SU-DHL-6 (cell line): ENCODE measurements around the gene KRT2.

ENCODE experiments used
- H2AFZ ChIP-seq: fragments of 200-600 bp; sonication (generic); 2 replicates; pipeline ENCODE4 v1.6.1; 2014; ENCODE audit warnings: low read depth, mild to moderate bottlenecking, moderate library complexity, mixed read lengths, antibody characterized with exemption, low read length; ENCODE audit not compliant: severe bottlenecking
- H3F3A ChIP-seq: fragments of 200-600 bp; shearing (Covaris generic); 2 replicates; pipeline ENCODE4 v1.6.0; 2016; ENCODE audit warnings: antibody characterized with exemption, mild to moderate bottlenecking; ENCODE audit not compliant: insufficient read depth
- H3K27ac ChIP-seq: fragments of 200-600 bp; sonication (generic); 2 replicates; pipeline ENCODE4 v1.5.1; 2016; ENCODE audit warnings: low read depth, mild to moderate bottlenecking, low read length, moderate library complexity, mixed read lengths
- H3K27me3 ChIP-seq: fragments of 200-600 bp; sonication (generic), shearing (Covaris generic); 2 replicates; pipeline ENCODE4 v1.6.0; 2014; ENCODE audit warnings: mild to moderate bottlenecking, low read length
- H3K36me3 ChIP-seq: fragments of 200-600 bp; sonication (generic); 2 replicates; pipeline ENCODE4 v1.6.1; 2014; ENCODE audit warnings: mild to moderate bottlenecking, low read length, mixed read lengths
- H3K4me2 ChIP-seq: fragments of 300-600, 200-600 bp; shearing (Covaris generic), sonication (generic); 2 replicates; pipeline ENCODE4 v1.6.0; 2014; ENCODE audit warnings: low read length, low read depth, mild to moderate bottlenecking; ENCODE audit not compliant: poor library complexity, severe bottlenecking
- H3K4me3 ChIP-seq: fragments of 200-600 bp; sonication (generic); 2 replicates; pipeline ENCODE4 v1.5.1; 2014; ENCODE audit warnings: antibody characterized with exemption, low read length, mild to moderate bottlenecking, mixed read lengths; ENCODE audit not compliant: insufficient read depth, poor library complexity, severe bottlenecking
- H3K79me2 ChIP-seq: fragments of 200-600 bp; sonication (generic); 2 replicates; pipeline ENCODE4 v1.6.1; 2014; ENCODE audit warnings: mild to moderate bottlenecking, low read length, moderate library complexity; ENCODE audit not compliant: insufficient read depth
- H3K9ac ChIP-seq: fragments of 200-600 bp; sonication (generic); 2 replicates; pipeline ENCODE4 v1.7.0; 2014; ENCODE audit warnings: mild to moderate bottlenecking, low read length
- H3K9me2 ChIP-seq: fragments of 200-600 bp; sonication (generic); replicated peaks from 2 replicates; pipeline ENCODE4 v1.6.1; 2014; ENCODE audit warnings: low read length; ENCODE audit not compliant: insufficient read depth
- H3K9me3 ChIP-seq: fragments of 200-600 bp; sonication (generic); 2 replicates; pipeline ENCODE4 v1.6.1; 2014; ENCODE audit warnings: low read length, mixed read lengths; ENCODE audit not compliant: insufficient read depth
- H4K20me1 ChIP-seq: fragments of 200-600 bp; sonication (generic); 2 replicates; pipeline ENCODE4 v1.6.1; 2014; ENCODE audit warnings: low read depth, mild to moderate bottlenecking, antibody characterized with exemption, low read length, moderate library complexity, mixed read lengths
- CTCF ChIP-seq: fragments of 200-600 bp; sonication (generic); IDR thresholded peaks from one replicate; pipeline ENCODE4 v1.5.1; 2017; ENCODE audit warnings: antibody characterized with exemption, mild to moderate bottlenecking, low read length, moderate library complexity; ENCODE audit not compliant: insufficient read depth, poor library complexity, severe bottlenecking
- EZH2phosphoT487 ChIP-seq: fragments of 200-600 bp; sonication (generic), shearing (Covaris generic); conservative IDR thresholded peaks from 2 replicates; pipeline ENCODE4 v1.6.1; 2018; ENCODE audit warnings: mild to moderate bottlenecking, antibody characterized with exemption, low read length, moderate library complexity, mixed read lengths

Gene KRT2

GRCh38 chr12:52645120-52645761 lies 6.8 kb downstream of the KRT2 start:
- TF ChIP-seq CTCF: no peak
- no peak for TF ChIP-seq EZH2phosphoT487
- Histone ChIP-seq H3K9me3 (no peaks in the 10 kb centered on the region), H2AFZ (no peak overlapping the region)

GRCh38 chr12:52644078-52644415 lies 8.0 kb downstream of the KRT2 start:
- Histone ChIP-seq H3K9ac (no peak overlapping the region), H3K4me2 (no peak overlapping the region), H3K27me3 (no peaks in the 10 kb centered on the region), H4K20me1 (no peaks in the 10 kb centered on the region), H3F3A (no peaks in the 10 kb centered on the region), H3K9me2 (no peaks in the 10 kb centered on the region), H3K9me3 (no peaks in the 10 kb centered on the region), H2AFZ (no peak overlapping the region), H3K36me3 (no peaks in the 10 kb centered on the region), H3K79me2 (no peaks in the 10 kb centered on the region), H3K27ac (no peak overlapping the region), H3K4me3 (no peak overlapping the region)
- TF ChIP-seq CTCF: no peak
- no peak for TF ChIP-seq EZH2phosphoT487

More at GRCh38 chr12:52645120-52645761, 6.8 kb downstream of the KRT2 start:
- Histone ChIP-seq H3K27ac (no peak overlapping the region), H3K36me3 (no peaks in the 10 kb centered on the region), H4K20me1 (no peaks in the 10 kb centered on the region), H3K9me2 (no peaks in the 10 kb centered on the region), H3K79me2 (no peaks in the 10 kb centered on the region), H3K4me2 (no peak overlapping the region), H3K9ac (no peak overlapping the region), H3F3A (no peaks in the 10 kb centered on the region), H3K4me3 (no peak overlapping the region), H3K27me3 (no peaks in the 10 kb centered on the region)

- no peaks in the 10 kb centered on the region for H4K20me1 ChIP-seq
- no peak for TF ChIP-seq CTCF
- no peak for TF ChIP-seq EZH2phosphoT487
- no peaks in the 10 kb centered on the region for H3K9me3 ChIP-seq
- no peak overlapping the region for H3K9ac ChIP-seq
- H3F3A ChIP-seq: no peaks in the 10 kb centered on the region
- no peaks in the 10 kb centered on the region for H3K36me3 ChIP-seq
- H3K27ac ChIP-seq: no peak overlapping the region
- H3K4me3 ChIP-seq: no peak overlapping the region
- H3K4me2 ChIP-seq: no peak overlapping the region
- H3K79me2 ChIP-seq: no peaks in the 10 kb centered on the region
- no peaks in the 10 kb centered on the region for H3K9me2 ChIP-seq
- H2AFZ ChIP-seq: no peak overlapping the region
- H3K27me3 ChIP-seq: no peaks in the 10 kb centered on the region
These were observed 8.6 kb downstream of the KRT2 start for GRCh38 chr12:52643233-52644077.
